Upper lobe of left lung (tissue), 6 donors: ENCODE results near the gene IGFLR1. TPM values are rescaled to one million over a fixed set of nuclear protein-coding genes. Genes with fewer than 3 reads are reported as not detected.
A peak's percentile ranks its signal among the peaks of the same experiment; 100 is the strongest.

ENCODE experiments used
- ATAC-seq, 2 donors: fragments of 200-7000 bp; cut with Tn5 transposase; one replicate each; pipeline ENCODE4 v1.9.1; 2022; ENCODE audit warnings: mild to moderate bottlenecking in 2 of 2, moderate library complexity in 2 of 2; ENCODE audit not compliant: low FRiP score in 2 of 2
- DNase-seq, 2 donors: peaks; one replicate each; pipeline ENCODE4 v3.0.0-alpha.2; 2019 to 2020
- H3K27ac ChIP-seq, 4 donors: fragments of 200-600 bp; sonication (generic); one replicate each; pipeline ENCODE4 v1.5.1; 2016 to 2019
- H3K27me3 ChIP-seq, 4 donors: fragments of 200-600 bp; sonication (generic); one replicate each; pipeline ENCODE4 v1.5.1; 2017 to 2019
- H3K36me3 ChIP-seq, 4 donors: fragments of 200-600 bp; sonication (generic); one replicate each; pipeline ENCODE4 v1.5.1; 2016 to 2019
- H3K4me1 ChIP-seq, 4 donors: fragments of 200-600 bp; sonication (generic); one replicate each; pipeline ENCODE4 v1.5.1; 2018 to 2019
- H3K4me3 ChIP-seq, 4 donors: fragments of 200-600 bp; sonication (generic); one replicate each; pipeline ENCODE4 v1.5.1; 2017 to 2019; ENCODE audit warnings: mild to moderate bottlenecking in 2 of 4, moderate library complexity in 1 of 4
- H3K9me3 ChIP-seq, 4 donors: fragments of 200-600 bp; sonication (generic); one replicate each; pipeline ENCODE4 v1.5.1; 2018 to 2019
- EP300 ChIP-seq, 4 donors: sonication (generic); formaldehyde crosslinking; IDR thresholded peaks; one replicate each; pipeline ENCODE4 v1.5.1; 2017; ENCODE audit warnings: antibody characterized with exemption in 4 of 4, control low read depth in 2 of 4
- POLR2A ChIP-seq, 4 donors: fragments of 450-650 bp; IDR thresholded peaks; one replicate each; pipeline ENCODE4 v1.5.1; 2016 to 2017; ENCODE audit warnings: antibody characterized with exemption in 4 of 4, mild to moderate bottlenecking in 2 of 4
- POLR2AphosphoS5 ChIP-seq, 2 donors: sonication (generic); formaldehyde crosslinking; IDR thresholded peaks; one replicate each; pipeline ENCODE4 v1.5.1; 2017; ENCODE audit warnings: antibody characterized with exemption in 2 of 2
- WGBS, 2 donors: methylation state at CpG; one replicate each; pipeline ENCODE4 v1.1.5; 2017 to 2018; 5-methylcytosine and 5-hydroxymethylcytosine counted together
- total RNA-seq, 6 donors: library from RNA; depleted of rRNA in 4 of 6; stranded (reverse); fragments of >200 nt in 4 of 6; gene quantifications; one replicate each; pipeline versions ENCODE4 v1.1.0 to v1.2.1, GENCODE V29; 2016 to 2021
- TF ChIP-seq, protein P1 (sequence below), 6 experiments: fragments of 450-650 bp in 4 of 6; fragments of 200-600 bp in 2 of 6; sonication (generic) in 2 of 6; IDR thresholded peaks; one replicate each; pipeline ENCODE4 v1.5.1; 2016 to 2019; ENCODE audit warnings: antibody characterized with exemption in 6 of 6
- donor health status: DM: no; HTN: no; CAD: no; lungs with moderate emphysema.
- donor health status: DM: no; HTN: yes; CAD: no; lungs with severe emphysema.

Gene IGFLR1
- total RNA-seq, 6 donors from 2014 or later = 6.4 to 28.4 (median 18.8) TPM

GRCh38 chr19:35715981-35716800 lies 26.1 kb downstream of the IGFLR1 start:
- Histone ChIP-seq H3K4me3 (peak overlapping the region; percentile 64 to 99 (median 90)), H3K36me3 (peaks cover 0 to 16% (median 10%) of the 10 kb centered on the region in 4 donors), H3K27ac (peak overlapping the region; percentile 84 to 97 (median 92)), H3K9me3 (no peaks in the 10 kb centered on the region), H3K27me3 (no peaks in the 10 kb centered on the region), H3K4me1 (peaks cover 14 to 40% (median 28%) of the 10 kb centered on the region in 4 donors)
- TF ChIP-seq POLR2AphosphoS5 (IDR thresholded peaks at IDR 0.05) (no peak), POLR2A (IDR thresholded peaks at IDR 0.05) (no peak), EP300 (IDR thresholded peaks at IDR 0.05) (no peak)
- TF ChIP-seq, protein P1, sequence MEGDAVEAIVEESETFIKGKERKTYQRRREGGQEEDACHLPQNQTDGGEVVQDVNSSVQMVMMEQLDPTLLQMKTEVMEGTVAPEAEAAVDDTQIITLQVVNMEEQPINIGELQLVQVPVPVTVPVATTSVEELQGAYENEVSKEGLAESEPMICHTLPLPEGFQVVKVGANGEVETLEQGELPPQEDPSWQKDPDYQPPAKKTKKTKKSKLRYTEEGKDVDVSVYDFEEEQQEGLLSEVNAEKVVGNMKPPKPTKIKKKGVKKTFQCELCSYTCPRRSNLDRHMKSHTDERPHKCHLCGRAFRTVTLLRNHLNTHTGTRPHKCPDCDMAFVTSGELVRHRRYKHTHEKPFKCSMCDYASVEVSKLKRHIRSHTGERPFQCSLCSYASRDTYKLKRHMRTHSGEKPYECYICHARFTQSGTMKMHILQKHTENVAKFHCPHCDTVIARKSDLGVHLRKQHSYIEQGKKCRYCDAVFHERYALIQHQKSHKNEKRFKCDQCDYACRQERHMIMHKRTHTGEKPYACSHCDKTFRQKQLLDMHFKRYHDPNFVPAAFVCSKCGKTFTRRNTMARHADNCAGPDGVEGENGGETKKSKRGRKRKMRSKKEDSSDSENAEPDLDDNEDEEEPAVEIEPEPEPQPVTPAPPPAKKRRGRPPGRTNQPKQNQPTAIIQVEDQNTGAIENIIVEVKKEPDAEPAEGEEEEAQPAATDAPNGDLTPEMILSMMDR (IDR thresholded peaks at IDR 0.05) = no peak
- peak in 1 of 2 donors; percentile 49 for ATAC-seq
- DNase-seq = peak; percentile 63 to 91
- WGBS, 2 donors = 2 to 3% methylated on average over 21 to 44 of the region's 52 CpGs

- no peaks in the 10 kb centered on the region for H3K27me3 ChIP-seq
- 79 to 90% methylated on average over 2 to 6 of the region's 7 CpGs for WGBS, 2 donors
- DNase-seq (peak in 1 of 2 donors; percentile 49), ATAC-seq (no peak)
- peaks cover 14 to 39% (median 28%) of the 10 kb centered on the region in 4 donors for H3K4me1 ChIP-seq
- peak overlapping the region in 1 of 4 donors; percentile 90 for H3K4me3 ChIP-seq
- H3K27ac ChIP-seq = peak overlapping the region in 3 of 4 donors; percentile 84 to 97 (median 91)
- no peaks in the 10 kb centered on the region for H3K9me3 ChIP-seq
- peaks cover 0 to 7% (median 4%) of the 10 kb centered on the region in 4 donors for H3K36me3 ChIP-seq
- TF ChIP-seq POLR2A (IDR thresholded peaks at IDR 0.05) = no peak
- TF ChIP-seq EP300 (IDR thresholded peaks at IDR 0.05) = no peak
- no peak for TF ChIP-seq POLR2AphosphoS5 (IDR thresholded peaks at IDR 0.05)
- TF ChIP-seq, protein P1 (IDR thresholded peaks at IDR 0.05) = no peak
Observed at GRCh38 chr19:35715355-35715809, 26.9 kb downstream of the IGFLR1 start.

GRCh38 chr19:35714601-35715354 lies 27.5 kb downstream of the IGFLR1 start:
- TF ChIP-seq, protein P1 (IDR thresholded peaks at IDR 0.05) = no peak
- TF ChIP-seq POLR2A (IDR thresholded peaks at IDR 0.05) (no peak), POLR2AphosphoS5 (IDR thresholded peaks at IDR 0.05) (no peak), EP300 (IDR thresholded peaks at IDR 0.05) (no peak)
- WGBS, 2 donors = 67 to 71% methylated on average over 10 of the region's 14 CpGs
- Histone ChIP-seq H3K36me3 (peaks cover 0 to 1% (median under 1%) of the 10 kb centered on the region in 4 donors), H3K27ac (peak overlapping the region in 1 of 4 donors; percentile 97), H3K4me1 (peaks cover 14 to 34% (median 25%) of the 10 kb centered on the region in 4 donors), H3K4me3 (no peak overlapping the region), H3K9me3 (no peaks in the 10 kb centered on the region), H3K27me3 (no peaks in the 10 kb centered on the region)
- DNase-seq (peak in 1 of 2 donors; percentile 54), ATAC-seq (no peak)

DNA sequence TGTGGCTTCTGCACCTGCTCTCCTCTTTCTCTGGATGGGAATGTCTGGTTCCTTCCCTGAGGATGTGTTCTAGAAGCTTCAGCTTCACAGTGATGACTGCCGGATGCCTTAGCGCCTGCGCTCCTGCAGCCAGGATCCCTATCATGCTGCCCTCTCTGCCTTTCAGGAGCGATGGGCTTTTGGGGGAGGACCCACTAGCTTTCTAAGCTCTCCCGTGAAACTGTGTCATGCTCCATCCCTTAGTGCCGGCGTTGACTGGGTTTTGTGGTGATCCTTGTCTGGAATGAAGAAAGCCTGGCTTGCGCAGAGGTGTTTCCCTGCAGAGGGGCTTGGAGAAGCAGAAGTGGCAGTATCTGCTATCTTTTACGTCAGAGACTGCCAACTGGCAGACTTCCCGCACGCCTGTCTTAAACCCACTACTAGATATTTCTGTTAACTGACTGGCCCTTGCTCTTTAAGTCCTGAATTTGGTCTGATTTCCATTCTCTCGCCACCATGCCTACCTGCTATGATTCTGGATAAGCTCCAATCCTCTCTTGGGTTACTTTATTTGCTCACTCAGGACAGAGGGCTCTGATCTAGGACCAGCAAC lies 28.3 kb downstream of the IGFLR1 start:
- Histone ChIP-seq H3K36me3 (no peaks in the 10 kb centered on the region), H3K9me3 (no peaks in the 10 kb centered on the region), H3K4me1 (peaks cover 11 to 26% (median 20%) of the 10 kb centered on the region in 4 donors), H3K27me3 (no peaks in the 10 kb centered on the region), H3K4me3 (no peak overlapping the region), H3K27ac (no peak overlapping the region)
- no peak for DNase-seq
- 76 to 80% methylated on average over 12 of the region's 12 CpGs for WGBS, 2 donors
- ATAC-seq = no peak
- TF ChIP-seq, protein P1 (IDR thresholded peaks at IDR 0.05) = no peak
- no peak for TF ChIP-seq POLR2A (IDR thresholded peaks at IDR 0.05)
- TF ChIP-seq POLR2AphosphoS5 (IDR thresholded peaks at IDR 0.05) = no peak
- TF ChIP-seq EP300 (IDR thresholded peaks at IDR 0.05) = no peak
